MM.1S (cell line): ENCODE data around the gene GVQW3.

Experiments
- CTCF ChIP-seq: fragments of 300-600 bp; sonication (generic); IDR thresholded peaks from 2 replicates; pipeline ENCODE4 v1.5.1; 2016; ENCODE audit warnings: antibody characterized with exemption, low read length, mixed read lengths
- EZH2 ChIP-seq: fragments of 300-600 bp; sonication (generic); optimal IDR thresholded peaks from 2 replicates; pipeline ENCODE3; 2017; ENCODE audit warnings: low read depth, mild to moderate bottlenecking, antibody characterized with exemption, low read length, mixed read lengths
- EZH2phosphoT487 ChIP-seq: fragments of 300-600 bp; sonication (generic); IDR thresholded peaks from 2 replicates; pipeline ENCODE4 v1.6.1; 2018; ENCODE audit warnings: antibody characterized with exemption, low read length

GRCh38 chr11:76445121-76446084 lies 64.3 kb downstream of the GVQW3 start:
- TF ChIP-seq CTCF: no peak
- TF ChIP-seq EZH2phosphoT487: no peak
- no peak for TF ChIP-seq EZH2
